ENCODE data around the gene FOXI2. TPM values are rescaled to one million over a fixed set of nuclear protein-coding genes. Genes with fewer than 3 reads are reported as not detected.

FOXI2 gene
- total RNA-seq, 4 donors from 2014 or later = 0.12 to 1.5 (median 0.56) TPM

GRCh38 chr10:127720142-127720541 lies 16.8 kb upstream of the FOXI2 start:
- Histone ChIP-seq H3K27me3 (no peaks in the 10 kb centered on the region), H3K9me3 (no peaks in the 10 kb centered on the region), H3K27ac (no peak overlapping the region), H3K4me3 (no peak overlapping the region), H3K4me1 (no peaks in the 10 kb centered on the region), H3K36me3 (no peaks in the 10 kb centered on the region)
- WGBS, 2 donors = 54 to 64% methylated on average over 3 to 4 of the region's 4 CpGs
- TF ChIP-seq CTCF (IDR thresholded peaks at IDR 0.05) = no peak
- TF ChIP-seq POLR2A (IDR thresholded peaks at IDR 0.05) = no peak
- DNase-seq = no peak
- intact Hi-C loops (cut with DNase I) = no loop called here

DNA sequence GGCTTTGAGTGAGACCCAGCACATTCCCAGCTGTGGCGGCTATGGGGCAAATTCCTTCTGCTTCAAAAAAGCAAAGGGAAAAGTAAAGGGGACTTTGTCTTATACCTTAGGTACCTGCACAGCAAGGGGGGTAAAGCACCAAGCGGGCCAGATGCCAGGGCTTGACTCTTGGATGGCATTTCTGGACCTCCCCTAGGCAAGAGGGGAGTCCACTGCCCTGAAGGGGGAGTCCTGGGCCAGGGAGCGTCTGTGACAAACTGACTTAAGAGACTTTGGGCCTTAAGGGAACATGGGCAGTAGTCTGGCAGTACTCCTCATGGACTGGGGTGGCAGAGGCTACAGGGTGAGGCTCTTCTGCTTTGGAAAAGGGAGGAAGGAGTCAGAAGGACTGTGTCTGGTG lies 16.1 kb upstream of the FOXI2 start:
- 67 to 84% methylated on average over 2 to 3 of the region's 3 CpGs for WGBS, 2 donors

GRCh38 chr10:127734753-127735152 lies 2.2 kb upstream of the FOXI2 start:
- Histone ChIP-seq H3K36me3 (no peaks in the 10 kb centered on the region), H3K9me3 (no peaks in the 10 kb centered on the region), H3K4me3 (no peak overlapping the region), H3K27ac (no peak overlapping the region), H3K4me1 (peaks cover 12 to 40% (median 21%) of the 10 kb centered on the region in 3 donors), H3K27me3 (peaks cover 0 to 78% (median 1%) of the 10 kb centered on the region in 4 donors)
- intact Hi-C loops (cut with DNase I) = no loop called here
- DNase-seq = no peak
- TF ChIP-seq POLR2A (IDR thresholded peaks at IDR 0.05) = no peak
- TF ChIP-seq CTCF (IDR thresholded peaks at IDR 0.05) = no peak
- 19 to 29% methylated on average over 8 to 9 of the region's 11 CpGs for WGBS, 2 donors

More for the DNA sequence above, 16.1 kb upstream of the FOXI2 start:
- intact Hi-C loops (cut with DNase I) = no loop called here
- no peak for DNase-seq
- Histone ChIP-seq H3K4me1 (no peaks in the 10 kb centered on the region), H3K27me3 (peaks cover 0 to 3% (median 0%) of the 10 kb centered on the region in 4 donors), H3K36me3 (no peaks in the 10 kb centered on the region), H3K27ac (no peak overlapping the region), H3K9me3 (no peaks in the 10 kb centered on the region), H3K4me3 (no peak overlapping the region)
- TF ChIP-seq POLR2A (IDR thresholded peaks at IDR 0.05) = no peak
- TF ChIP-seq CTCF (IDR thresholded peaks at IDR 0.05) = no peak

- no peak for DNase-seq
- 30% methylated on average over 6 to 12 of the region's 13 CpGs for WGBS, 2 donors
These were observed 1.8 kb upstream of the FOXI2 start for GRCh38 chr10:127735156-127735555.

GRCh38 chr10:127735723-127736221 lies 1.2 kb upstream of the FOXI2 start:
- 12 to 23% methylated on average over 10 to 14 of the region's 24 CpGs for WGBS, 2 donors
- no peak overlapping the region for H3K27ac ChIP-seq
- H3K27me3 ChIP-seq = peaks cover 0 to 86% (median 1%) of the 10 kb centered on the region in 4 donors
- no peak for DNase-seq
- no peaks in the 10 kb centered on the region for H3K9me3 ChIP-seq
- peak overlapping the region in 2 of 4 donors; percentile 30 to 53 for H3K4me3 ChIP-seq
- TF ChIP-seq CTCF (IDR thresholded peaks at IDR 0.05) (no peak), POLR2A (IDR thresholded peaks at IDR 0.05) (no peak)
- H3K36me3 ChIP-seq = no peaks in the 10 kb centered on the region
- peaks cover 12 to 46% (median 21%) of the 10 kb centered on the region in 3 donors for H3K4me1 ChIP-seq
- intact Hi-C loops (cut with DNase I) = no loop called here

More at GRCh38 chr10:127735156-127735555, 1.8 kb upstream of the FOXI2 start:
- intact Hi-C loops (cut with DNase I) = no loop called here
- Histone ChIP-seq H3K4me3 (no peak overlapping the region), H3K27me3 (peaks cover 0 to 80% (median 1%) of the 10 kb centered on the region in 4 donors), H3K4me1 (peaks cover 12 to 40% (median 21%) of the 10 kb centered on the region in 3 donors), H3K36me3 (no peaks in the 10 kb centered on the region), H3K27ac (no peak overlapping the region), H3K9me3 (no peaks in the 10 kb centered on the region)
- TF ChIP-seq CTCF (IDR thresholded peaks at IDR 0.05) (no peak), POLR2A (IDR thresholded peaks at IDR 0.05) (no peak)

Data from esophagus squamous epithelium (tissue), 5 donors.